GM19025 (cell line): Measurements from ENCODE around the gene LTBP2.

ENCODE experiments used
- ATAC-seq: cut with Tn5 transposase; IDR thresholded peaks from one replicate; pipeline ENCODE4 v1.9.1; 2021; ENCODE audit warnings: mild to moderate bottlenecking, low read depth, moderate library complexity; ENCODE audit not compliant: unreplicated experiment

The LTBP2 gene

GRCh38 chr14:74511966-74512830 is 99.8 kb downstream of the LTBP2 start:
- no peak for ATAC-seq

- no peak for ATAC-seq
Observed at GRCh38 chr14:74510959-74511409, 101.1 kb downstream of the LTBP2 start.

DNA sequence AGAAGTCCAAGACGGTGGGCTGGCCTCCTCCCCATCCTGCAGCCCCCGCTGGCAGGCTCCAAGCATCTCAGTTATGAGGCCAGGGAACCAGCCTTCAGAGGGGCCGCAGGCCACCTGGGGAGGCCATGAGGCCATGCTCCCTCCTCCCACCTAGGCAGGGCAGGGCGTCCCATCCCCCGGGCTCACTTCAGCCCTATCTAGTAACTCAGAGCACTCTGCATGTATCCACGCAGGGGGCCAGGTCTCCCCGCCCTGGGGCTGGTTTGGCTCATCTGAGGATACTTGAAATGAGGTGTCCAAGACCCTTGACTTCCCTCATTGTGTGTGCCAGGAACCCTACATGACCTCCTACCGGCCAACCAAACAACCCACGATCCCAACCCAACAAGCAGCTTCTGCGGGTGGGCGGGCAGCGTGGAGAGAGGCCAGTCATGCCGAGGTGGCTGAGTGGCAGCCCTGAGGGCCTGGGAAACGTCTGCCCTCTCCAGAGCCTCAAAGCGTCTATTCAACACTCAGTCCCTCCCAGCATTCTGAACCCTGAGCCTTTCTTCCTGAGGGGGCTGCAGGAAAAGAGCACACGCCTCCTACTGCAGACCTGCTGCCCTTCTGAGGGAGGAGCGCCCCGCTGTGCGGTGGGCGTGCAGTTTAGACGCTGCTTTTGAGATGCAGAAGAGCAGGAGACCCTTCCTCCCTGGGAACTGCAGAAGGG is 101.7 kb downstream of the LTBP2 start:
- no peak for ATAC-seq

GRCh38 chr14:74509587-74510222 is 102.3 kb downstream of the LTBP2 start:
- no peak for ATAC-seq

DNA sequence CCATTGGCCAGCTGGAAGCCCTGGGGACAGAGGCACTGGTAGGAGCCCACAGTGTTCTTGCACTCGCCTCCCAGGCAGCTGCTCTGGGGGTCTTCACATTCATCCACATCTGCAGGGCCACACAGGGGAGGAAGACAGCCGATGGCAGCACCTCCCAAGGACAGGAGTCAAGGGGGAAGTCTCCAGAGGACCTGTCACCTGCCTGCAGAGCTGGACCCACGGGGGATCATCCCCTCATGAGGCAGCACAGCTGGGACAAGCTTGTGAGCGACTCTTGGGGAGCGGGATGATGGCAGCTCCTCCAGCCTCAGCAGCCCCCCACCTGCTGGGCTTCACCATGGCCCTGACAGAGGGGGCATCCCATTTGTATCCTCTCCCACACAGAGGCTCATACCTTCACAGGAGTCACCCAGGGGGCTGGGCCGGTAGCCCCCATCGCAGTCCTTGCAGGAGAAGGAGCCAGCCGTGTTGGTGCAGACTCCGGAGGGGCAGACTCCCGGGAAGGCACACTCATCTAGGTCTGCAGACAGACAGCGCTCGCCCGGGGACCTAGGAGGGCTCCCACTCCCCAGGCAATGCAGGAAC is 103.1 kb downstream of the LTBP2 start:
- ATAC-seq, result no peak

- no peak for ATAC-seq
Observed at GRCh38 chr14:74508292-74508731, 103.7 kb downstream of the LTBP2 start.

GRCh38 chr14:74507840-74508239 is 104.2 kb downstream of the LTBP2 start:
- ATAC-seq, result no peak

DNA sequence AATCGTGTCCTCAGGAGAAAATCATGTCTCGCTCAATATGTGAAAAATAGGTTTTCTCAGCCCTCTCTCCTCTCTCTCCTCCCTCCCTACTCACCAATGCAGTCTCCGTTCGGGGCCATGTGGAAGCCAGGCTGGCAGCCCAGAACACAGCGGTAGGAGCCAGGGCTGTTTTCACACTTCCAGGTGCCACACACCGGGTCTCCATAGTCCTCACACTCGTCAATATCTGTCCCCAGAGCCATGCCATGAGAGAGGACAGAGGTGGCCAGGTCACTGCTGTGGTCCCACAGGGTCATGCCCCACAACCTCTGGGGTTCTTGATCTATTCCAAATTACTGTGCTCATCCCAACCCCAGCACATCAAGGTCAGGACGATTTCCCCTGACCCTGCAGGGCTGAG is 105.0 kb downstream of the LTBP2 start:
- no peak for ATAC-seq

DNA sequence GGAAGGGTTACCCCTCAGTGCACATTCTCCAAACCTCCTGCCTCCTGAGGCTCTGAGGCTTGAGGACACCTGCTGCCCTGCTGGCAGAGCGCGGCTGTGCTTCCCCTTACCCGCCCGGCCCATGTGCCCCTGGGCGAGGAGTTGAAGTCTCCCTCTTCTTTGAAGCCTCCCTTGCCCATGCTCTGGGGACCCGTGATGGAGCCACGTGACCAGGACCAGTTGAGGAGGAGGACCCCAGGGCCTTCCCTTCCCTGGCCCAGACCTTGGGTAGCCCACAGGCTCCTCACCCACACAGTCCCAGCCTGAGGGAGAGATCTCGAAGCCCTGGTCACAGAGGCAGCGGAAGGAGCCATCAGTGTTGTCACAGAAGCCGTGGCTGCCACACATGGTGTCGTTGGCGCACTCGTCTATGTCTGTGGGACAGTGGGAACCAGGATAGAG is 105.6 kb downstream of the LTBP2 start:
- ATAC-seq, result no peak

DNA sequence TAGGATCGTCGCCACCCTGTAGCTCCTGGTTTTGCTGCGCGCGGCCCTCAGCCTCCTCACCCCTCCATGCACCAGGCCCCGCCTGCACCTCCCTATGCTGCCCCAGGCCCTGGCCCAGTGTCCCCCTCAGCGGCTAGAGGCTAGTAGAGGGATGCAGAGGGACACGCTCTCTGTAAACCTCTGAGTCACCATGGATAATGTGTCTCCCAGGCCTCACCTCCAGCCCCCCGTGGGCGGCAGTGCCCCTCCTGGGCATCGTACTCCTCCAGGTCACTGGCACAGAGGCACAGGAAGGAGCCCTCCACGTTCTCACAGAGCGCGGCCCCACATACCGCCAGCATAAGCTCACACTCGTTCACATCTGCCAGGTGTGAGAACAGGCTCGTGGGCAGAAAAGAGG is 106.2 kb downstream of the LTBP2 start:
- ATAC-seq, result no peak

DNA sequence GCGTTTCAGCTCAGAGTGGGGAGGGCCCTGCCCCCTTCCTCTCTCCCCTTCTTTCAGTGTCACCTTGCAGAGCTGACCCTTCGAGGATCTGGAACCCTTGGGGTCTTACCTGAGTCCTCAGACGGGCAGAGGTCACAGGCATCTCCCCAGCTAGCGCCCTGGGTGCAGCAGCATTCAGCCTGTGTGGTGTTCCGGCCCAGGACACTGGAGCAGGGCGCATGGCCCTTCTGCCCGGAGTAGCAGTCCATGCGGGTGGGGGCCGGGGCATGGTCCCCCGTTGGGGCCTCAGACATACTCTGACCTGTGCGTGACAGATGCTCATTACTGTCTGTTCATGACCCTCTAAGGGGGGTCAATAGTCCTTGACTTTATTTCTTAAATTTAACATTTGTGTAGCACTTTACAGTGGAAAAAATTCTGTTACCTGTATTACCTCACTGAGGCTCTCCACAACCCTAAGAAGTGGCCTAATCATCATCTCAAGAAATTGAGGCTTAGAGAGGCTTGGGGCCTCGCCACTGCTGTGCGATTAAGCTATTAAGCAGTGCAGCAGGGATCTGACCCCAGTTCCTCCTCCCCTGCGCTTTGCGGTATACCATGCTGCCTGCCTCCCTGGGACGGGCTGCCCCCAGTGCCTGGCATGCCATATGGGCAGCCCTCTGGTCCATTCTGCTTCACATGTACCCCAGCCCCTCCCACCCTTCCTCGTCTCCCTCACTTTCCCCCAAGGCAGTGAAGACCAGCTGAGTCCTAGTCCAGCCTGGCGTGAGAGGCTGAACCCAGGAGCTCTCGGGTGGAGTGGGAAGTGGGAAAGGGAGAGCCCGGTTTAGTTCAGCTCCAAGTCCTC is 106.9 kb downstream of the LTBP2 start:
- no peak for ATAC-seq

DNA sequence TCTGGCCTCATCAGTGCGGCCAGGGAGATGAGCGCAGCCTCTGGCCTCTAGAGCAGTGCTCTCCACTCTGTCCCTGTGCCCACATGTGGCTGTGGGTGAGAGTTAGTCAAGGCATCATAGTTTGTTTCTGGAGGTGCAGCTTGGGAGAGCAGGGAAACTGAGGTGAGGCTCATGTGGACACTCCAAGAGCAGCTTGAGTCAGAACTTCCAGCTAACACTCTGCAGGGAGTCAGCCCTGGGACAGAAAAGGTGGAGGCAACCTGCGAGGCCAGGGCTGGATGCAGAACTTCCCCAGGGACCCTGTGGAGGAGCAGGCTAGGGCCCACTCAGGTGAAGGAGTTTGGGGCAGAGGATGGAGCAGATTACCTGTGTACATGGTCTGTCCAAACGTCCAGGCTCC is 107.6 kb downstream of the LTBP2 start:
- no peak for ATAC-seq

DNA sequence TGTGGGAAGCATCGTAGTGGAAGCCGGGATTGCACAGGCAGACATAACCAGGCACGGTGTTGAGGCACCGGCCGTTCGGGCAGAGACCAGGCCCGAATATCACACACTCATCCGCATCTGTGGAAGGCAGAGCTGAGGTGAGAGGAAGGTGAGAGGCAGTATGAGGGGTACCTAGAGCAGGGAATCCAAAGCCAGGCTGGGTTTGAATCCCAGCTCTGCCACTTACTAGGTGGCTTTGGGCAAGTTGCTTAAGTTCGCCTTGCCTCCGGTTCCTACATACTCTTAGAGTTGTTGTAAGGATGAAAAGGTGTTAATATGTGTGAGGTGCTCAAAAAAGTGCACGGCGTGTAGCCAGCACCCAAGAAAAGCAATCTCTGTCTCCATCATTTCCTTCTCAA is 108.1 kb downstream of the LTBP2 start:
- ATAC-seq, result no peak

DNA sequence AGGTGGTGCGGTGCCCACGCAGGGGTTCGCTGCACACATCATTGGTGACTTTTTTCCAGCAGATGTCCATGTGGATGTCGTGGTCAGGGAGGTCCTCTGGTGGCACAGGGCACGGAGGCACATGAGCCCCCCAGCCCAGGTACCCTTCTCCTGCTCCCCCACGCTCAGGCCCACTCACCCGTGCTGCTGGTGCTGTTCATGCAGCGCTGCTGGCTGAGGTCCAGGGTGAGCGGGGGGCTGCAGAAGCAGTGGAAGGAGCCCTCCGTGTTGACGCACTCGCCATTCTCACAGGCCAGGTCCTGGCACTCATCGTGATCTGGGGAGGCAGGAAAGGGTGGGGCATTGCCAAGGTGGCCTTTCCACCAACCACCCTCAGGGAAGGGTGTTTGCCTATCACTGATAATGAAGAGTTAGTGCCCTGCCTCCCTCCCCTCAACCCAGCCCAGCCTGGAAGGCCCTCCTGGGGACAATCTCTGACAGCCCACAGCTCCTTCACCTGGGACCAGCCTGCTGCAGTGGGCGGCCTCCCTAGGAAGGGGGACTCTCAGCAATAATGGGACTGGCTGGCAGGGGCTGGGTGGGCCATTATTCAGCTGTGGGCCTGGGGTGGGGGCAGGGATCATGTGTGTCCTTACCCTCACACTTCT is 108.6 kb downstream of the LTBP2 start:
- ATAC-seq, result no peak

- ATAC-seq, result no peak
Observed at GRCh38 chr14:74502236-74503019, 109.6 kb downstream of the LTBP2 start.

DNA sequence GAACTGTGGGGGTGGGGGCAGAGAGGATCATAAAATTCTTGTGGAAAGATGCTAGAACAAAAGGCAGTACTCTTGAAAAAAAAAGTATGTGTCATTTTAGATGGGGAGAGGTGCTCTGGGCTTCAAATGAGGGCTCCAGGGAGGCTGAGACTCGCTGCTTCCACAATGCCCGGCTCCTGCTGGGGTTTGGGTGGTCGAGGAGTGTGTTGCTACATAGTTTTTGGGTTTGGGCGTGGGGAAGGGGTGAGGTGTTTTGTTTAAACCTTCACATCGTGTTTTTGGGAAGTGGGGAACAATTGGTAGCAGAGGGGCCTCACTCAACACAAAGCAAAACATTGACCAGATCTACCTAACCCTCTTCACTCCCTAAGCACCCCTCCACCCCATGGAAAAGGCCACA is 110.3 kb downstream of the LTBP2 start:
- no peak for ATAC-seq

DNA sequence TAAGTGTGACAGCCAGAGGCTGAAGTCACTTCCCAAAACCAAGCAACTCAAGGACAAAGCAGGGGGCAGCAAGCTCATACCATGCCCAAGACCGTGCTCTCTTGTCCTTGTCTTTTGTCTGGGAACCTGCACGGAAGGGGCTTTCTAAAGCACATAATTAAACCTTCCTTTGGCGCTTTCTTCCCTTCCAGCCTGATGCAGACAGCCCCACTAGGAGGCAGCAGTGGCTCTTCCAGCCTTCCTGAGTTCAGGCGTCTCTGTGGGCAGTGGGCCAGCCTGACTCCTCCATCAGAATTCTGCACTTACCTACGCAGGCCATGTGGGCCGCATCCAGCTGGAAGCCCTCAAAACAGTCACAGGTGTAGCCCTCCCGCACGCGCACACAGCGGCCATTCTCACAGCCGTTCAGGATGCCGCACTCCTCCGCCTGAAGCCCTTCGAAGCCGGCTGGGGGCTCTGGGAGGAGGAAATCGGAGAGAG is 110.9 kb downstream of the LTBP2 start:
- no peak for ATAC-seq

- ATAC-seq, result no peak
Observed at GRCh38 chr14:74500417-74501134, 111.5 kb downstream of the LTBP2 start.
